IMR-90 (cell line): ENCODE results near the gene ZNF793. TPM values are rescaled to one million over a fixed set of nuclear protein-coding genes. Genes with fewer than 3 reads are reported as not detected.

Source experiments
- ATAC-seq: fragments of 200-7000 bp; cut with Tn5 transposase; 2 replicates; pipeline ENCODE4 v1.9.1; 2020; ENCODE audit warnings: low read depth, mild to moderate bottlenecking, moderate library complexity
- BruUV-seq: library from RNA; stranded (reverse); fragments of 400-500 nt; replicated peaks from 2 replicates; lab custom pipeline; 2021; lab: Mats Ljungman, UMichigan
- CTCF ChIA-PET: fragments of 300-600 bp; formaldehyde crosslinking; extraction: SDS; loops from one replicate; lab custom pipeline; 2021; ENCODE audit warnings: antibody characterized with exemption; lab: Yijun Ruan, JAX
- POLR2A ChIA-PET: fragments of 300-600 bp; sonication (Branson Sonifier 250); formaldehyde crosslinking; loops from one replicate; lab custom pipeline; 2022; ENCODE audit warnings: antibody characterized with exemption; ENCODE audit not compliant: unreplicated experiment; lab: Charles Lee
- DNase-seq: peaks from one replicate; pipeline ENCODE4 v3.0.0; 2013
- H2AFZ ChIP-seq: replicated peaks from 2 replicates; pipeline ENCODE3; 2013; ENCODE audit warnings: low read length, mild to moderate bottlenecking; ENCODE audit not compliant: poor library complexity
- H2AK5ac ChIP-seq: 2 replicates; pipeline ENCODE4 v1.6.1; 2013; ENCODE audit warnings: low read depth, low read length, inconsistent platforms
- H2AK9ac ChIP-seq: replicated peaks from 2 replicates; pipeline ENCODE3; 2013; ENCODE audit warnings: mild to moderate bottlenecking, low read depth, low read length, moderate library complexity; ENCODE audit not compliant: poor library complexity
- H2BK120ac ChIP-seq: 2 replicates; pipeline ENCODE4 v1.6.1; 2013; ENCODE audit warnings: low read depth, low read length, inconsistent platforms
- H2BK15ac ChIP-seq: 3 replicates; pipeline ENCODE4 v1.6.1; 2013; ENCODE audit warnings: low read depth, low read length, inconsistent platforms
- H2BK20ac ChIP-seq: 2 replicates; pipeline ENCODE4 v1.6.1; 2013; ENCODE audit warnings: low read depth, mild to moderate bottlenecking, inconsistent platforms, low read length, moderate library complexity
- H2BK5ac ChIP-seq: 2 replicates; pipeline ENCODE4 v1.6.1; 2013; ENCODE audit warnings: mild to moderate bottlenecking, low read depth, low read length, inconsistent platforms; ENCODE audit not compliant: poor library complexity, severe bottlenecking
- H3K14ac ChIP-seq: replicated peaks from 2 replicates; pipeline ENCODE4 v1.6.1; 2013; ENCODE audit warnings: low read depth, low read length, inconsistent platforms
- H3K18ac ChIP-seq: 2 replicates; pipeline ENCODE4 v1.6.1; 2013; ENCODE audit warnings: low read depth, low read length, control low read depth
- H3K23ac ChIP-seq: 2 replicates; pipeline ENCODE4 v1.6.1; 2013; ENCODE audit warnings: low read depth, low read length, inconsistent platforms
- H3K27ac ChIP-seq: 2 replicates; pipeline ENCODE4 v1.5.1; 2013; ENCODE audit warnings: mild to moderate bottlenecking, control low read depth, low read length; ENCODE audit not compliant: insufficient read depth
- H3K27me3 ChIP-seq: 2 replicates; pipeline ENCODE4 v1.6.1; 2013; ENCODE audit warnings: low read length; ENCODE audit not compliant: control insufficient read depth, insufficient read depth
- H3K36me3 ChIP-seq: 2 replicates; pipeline ENCODE4 v1.6.1; 2013; ENCODE audit warnings: low read length, mixed read lengths; ENCODE audit not compliant: control insufficient read depth, insufficient read depth
- H3K4ac ChIP-seq: 2 replicates; pipeline ENCODE4 v1.6.1; 2013; ENCODE audit warnings: low read depth, low read length, inconsistent platforms
- H3K4me1 ChIP-seq: 2 replicates; pipeline ENCODE4 v1.6.1; 2013; ENCODE audit warnings: low read length, mixed read lengths; ENCODE audit not compliant: control insufficient read depth, insufficient read depth
- H3K4me2 ChIP-seq: 2 replicates; pipeline ENCODE4 v1.6.1; 2013; ENCODE audit warnings: low read depth, mild to moderate bottlenecking, control low read depth, low read length, moderate library complexity
- H3K4me3 ChIP-seq: 2 replicates; pipeline ENCODE4 v1.5.1; 2013; ENCODE audit warnings: low read depth, mild to moderate bottlenecking, control low read depth, low read length, moderate library complexity; ENCODE audit not compliant: insufficient read depth
- H3K56ac ChIP-seq: 2 replicates; pipeline ENCODE4 v1.6.1; 2013; ENCODE audit warnings: low read length, inconsistent platforms; ENCODE audit not compliant: insufficient read depth; ENCODE audit errors: extremely low read depth
- H3K79me1 ChIP-seq, 2 experiments: 2 replicates each; pipeline ENCODE4 v1.6.1; 2013; ENCODE audit warnings: low read length in 2 of 2, inconsistent platforms in 1 of 2, low read depth in 1 of 2
- H3K9ac ChIP-seq: 2 replicates; pipeline ENCODE4 v1.6.1; 2013; ENCODE audit warnings: low read depth, low read length, control low read depth
- H3K9me1 ChIP-seq: 2 replicates; pipeline ENCODE4 v1.6.1; 2013; ENCODE audit warnings: low read length, inconsistent platforms; ENCODE audit not compliant: insufficient read depth
- H3K9me3 ChIP-seq: 2 replicates; pipeline ENCODE4 v1.6.1; 2013; ENCODE audit warnings: low read length; ENCODE audit not compliant: control insufficient read depth, insufficient read depth
- H4K20me1 ChIP-seq: 2 replicates; pipeline ENCODE4 v1.6.1; 2013; ENCODE audit warnings: low read length, inconsistent platforms; ENCODE audit not compliant: insufficient read depth
- H4K5ac ChIP-seq: 2 replicates; pipeline ENCODE4 v1.6.1; 2013; ENCODE audit warnings: mild to moderate bottlenecking, low read depth, low read length, control low read depth
- H4K8ac ChIP-seq, 2 experiments: 2 replicates each; pipeline ENCODE4 v1.6.1; 2013; ENCODE audit warnings: low read depth in 2 of 2, low read length in 2 of 2, control low read depth in 1 of 2, inconsistent platforms in 1 of 2
- H4K91ac ChIP-seq: 2 replicates; pipeline ENCODE4 v1.6.1; 2013; ENCODE audit warnings: low read depth, low read length, inconsistent platforms; ENCODE audit not compliant: insufficient read depth
- BHLHE40 ChIP-seq: fragments of 150-350 bp; IDR thresholded peaks from 2 replicates; pipeline ENCODE4 v1.6.1; 2016; ENCODE audit warnings: mild to moderate bottlenecking, low read depth, low read length
- MXI1 ChIP-seq: IDR thresholded peaks from 2 replicates; pipeline ENCODE4 v1.6.1; 2012; ENCODE audit warnings: low read depth, mild to moderate bottlenecking, low read length, moderate library complexity, borderline replicate concordance
- RAD21 ChIP-seq: IDR thresholded peaks from 2 replicates; pipeline ENCODE4 v1.6.1; 2012; ENCODE audit warnings: low read length, improper control_type of control experiment
- RFX5 ChIP-seq: IDR thresholded peaks from 2 replicates; pipeline ENCODE4 v1.8.0; 2012; ENCODE audit warnings: low read depth, mild to moderate bottlenecking, low read length, moderate library complexity
- USF2 ChIP-seq: fragments of 150-350 bp; IDR thresholded peaks from 2 replicates; pipeline ENCODE4 v1.6.1; 2017; ENCODE audit warnings: mild to moderate bottlenecking, antibody characterized with exemption, low read length, low read depth
- dilution Hi-C: fragments of 300-500 bp; cut with HindIII; formaldehyde crosslinking; loops from one replicate; pipeline ENCODE4 v1.14.3; 2018; ENCODE audit warnings: low sequenced_read_pairs; ENCODE audit not compliant: unreplicated experiment
- in situ Hi-C: fragments of 300-500 bp; cut with MboI; formaldehyde crosslinking; loops from 3 replicates; pipeline ENCODE4 v1.14.3; 2019; ENCODE audit warnings: low sequenced_read_pairs, inconsistent platforms, mixed read lengths
- intact Hi-C: fragments of 100-400 bp; cut with micrococcal nuclease; formaldehyde crosslinking; loops from 2 replicates; pipeline ENCODE4 v1.10.0; 2022
- polyA plus RNA-seq, 3 experiments: library from polyadenylated mRNA; depleted of rRNA; stranded (reverse); fragments of >200 nt; gene quantifications; 2 replicates each; pipeline ENCODE4 v1.2.3, GENCODE V29; 2012; ENCODE audit warnings: low replicate concordance in 1 of 3
- total RNA-seq: library from RNA; depleted of rRNA; stranded (reverse); fragments of >200 nt; gene quantifications from 2 replicates; pipeline ENCODE4 v1.2.3, GENCODE V29; 2012

The ZNF793 gene
- total and polyA plus RNA-seq, 2 of the 4 experiments (the other 2 are of a cell fraction): 0.50 to 0.72 TPM

GRCh38 chr19:37565370-37565669 lies 58.6 kb downstream of the ZNF793 start:
- TF ChIP-seq BHLHE40: no peak
- no peak for TF ChIP-seq RAD21
- no peak for TF ChIP-seq USF2
- TF ChIP-seq MXI1: no peak
- no peak for TF ChIP-seq RFX5
- no peak overlapping the region for H2AFZ ChIP-seq
- no peak overlapping the region for H3K14ac ChIP-seq
- no peak overlapping the region for H3K18ac ChIP-seq
- H3K23ac ChIP-seq: no peak overlapping the region
- ATAC-seq: no peak
- CTCF ChIA-PET: no interaction called here
- no peak overlapping the region for H2BK15ac ChIP-seq
- H4K91ac ChIP-seq: no peak overlapping the region
- H3K27me3 ChIP-seq: no peaks in the 10 kb centered on the region
- H2AK5ac ChIP-seq: no peak overlapping the region
- no peak overlapping the region for H2BK5ac ChIP-seq
- no peaks in the 10 kb centered on the region for H3K9me1 ChIP-seq
- POLR2A ChIA-PET: no interaction called here
- H3K9ac ChIP-seq: no peak overlapping the region
- H3K4ac ChIP-seq: no peak overlapping the region
- H3K36me3 ChIP-seq: 0 out of 2 replicates have a peak, but pooled peaks cover 2% of the 10 kb centered on the region
- no TSS peak for BruUV-seq
- no peak overlapping the region for H2AK9ac ChIP-seq
- no peak overlapping the region for H4K5ac ChIP-seq
- no peaks in the 10 kb centered on the region for H3K79me1 ChIP-seq
- H2BK120ac ChIP-seq: no peak overlapping the region
- no peaks in the 10 kb centered on the region for H4K20me1 ChIP-seq
- no peak for DNase-seq
- no peak overlapping the region for H4K8ac ChIP-seq
- peaks cover 67% of the 10 kb centered on the region for H3K9me3 ChIP-seq
- no peak overlapping the region for H3K4me3 ChIP-seq
- no peak overlapping the region for H3K56ac ChIP-seq
- dilution Hi-C loops (no loop called here), intact Hi-C loops (no loop called here), in situ Hi-C loops (no loop called here)
- H3K27ac ChIP-seq: no peak overlapping the region
- no peaks in the 10 kb centered on the region for H3K4me1 ChIP-seq
- H2BK20ac ChIP-seq: no peak overlapping the region
- H3K4me2 ChIP-seq: no peak overlapping the region
